ENCODE data around the gene DMWD.

The DMWD gene, protein sequence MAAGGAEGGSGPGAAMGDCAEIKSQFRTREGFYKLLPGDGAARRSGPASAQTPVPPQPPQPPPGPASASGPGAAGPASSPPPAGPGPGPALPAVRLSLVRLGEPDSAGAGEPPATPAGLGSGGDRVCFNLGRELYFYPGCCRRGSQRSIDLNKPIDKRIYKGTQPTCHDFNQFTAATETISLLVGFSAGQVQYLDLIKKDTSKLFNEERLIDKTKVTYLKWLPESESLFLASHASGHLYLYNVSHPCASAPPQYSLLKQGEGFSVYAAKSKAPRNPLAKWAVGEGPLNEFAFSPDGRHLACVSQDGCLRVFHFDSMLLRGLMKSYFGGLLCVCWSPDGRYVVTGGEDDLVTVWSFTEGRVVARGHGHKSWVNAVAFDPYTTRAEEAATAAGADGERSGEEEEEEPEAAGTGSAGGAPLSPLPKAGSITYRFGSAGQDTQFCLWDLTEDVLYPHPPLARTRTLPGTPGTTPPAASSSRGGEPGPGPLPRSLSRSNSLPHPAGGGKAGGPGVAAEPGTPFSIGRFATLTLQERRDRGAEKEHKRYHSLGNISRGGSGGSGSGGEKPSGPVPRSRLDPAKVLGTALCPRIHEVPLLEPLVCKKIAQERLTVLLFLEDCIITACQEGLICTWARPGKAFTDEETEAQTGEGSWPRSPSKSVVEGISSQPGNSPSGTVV

DNA sequence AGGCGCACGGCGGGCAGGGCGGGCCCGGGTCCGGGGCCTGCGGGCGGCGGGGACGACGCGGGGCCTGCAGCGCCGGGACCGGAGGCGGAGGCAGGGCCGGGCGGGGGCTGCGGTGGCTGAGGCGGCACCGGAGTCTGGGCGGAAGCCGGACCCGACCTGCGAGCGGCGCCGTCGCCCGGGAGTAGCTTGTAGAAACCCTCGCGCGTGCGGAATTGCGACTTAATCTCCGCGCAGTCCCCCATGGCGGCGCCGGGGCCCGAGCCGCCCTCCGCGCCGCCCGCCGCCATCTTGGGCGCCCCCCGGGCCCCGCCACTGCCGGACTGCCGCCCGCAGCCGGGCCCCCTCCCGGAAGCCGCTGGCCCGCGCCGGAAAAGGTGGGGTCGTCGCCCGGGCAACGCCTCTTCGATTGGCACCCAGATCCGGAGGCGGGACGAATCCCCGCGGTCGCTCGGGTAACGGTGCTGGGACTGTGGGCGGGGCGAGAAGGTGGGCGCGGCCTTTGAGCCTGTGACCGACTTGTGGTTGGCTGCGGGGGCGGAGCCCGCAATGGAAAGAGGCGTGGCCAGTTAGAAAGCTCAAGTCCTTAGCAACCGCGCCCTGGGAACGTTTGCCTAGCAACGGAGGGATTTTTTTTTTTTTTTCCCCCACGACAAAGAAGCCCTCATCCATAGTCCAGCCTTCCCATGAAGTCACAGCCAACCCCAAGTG is at the start of gene DMWD:
Gene DMWD, minus strand, starts transcription at position 376 of the 708 bp plus-strand sequence. Its CDS starts 89 bp downstream, at position 287.
- peak within 1 kb of the TSS; percentile 94 for H3K4me3 ChIP-seq (ENCODE audit: low read depth, low read length)
- DNase-seq (ENCODE audit: low read depth) = peak; percentile 93
- TF ChIP-seq CTCF (IDR thresholded peaks at IDR 0.05; ENCODE audit: low read depth, low read length, missing control alignments) = no peak

DNA sequence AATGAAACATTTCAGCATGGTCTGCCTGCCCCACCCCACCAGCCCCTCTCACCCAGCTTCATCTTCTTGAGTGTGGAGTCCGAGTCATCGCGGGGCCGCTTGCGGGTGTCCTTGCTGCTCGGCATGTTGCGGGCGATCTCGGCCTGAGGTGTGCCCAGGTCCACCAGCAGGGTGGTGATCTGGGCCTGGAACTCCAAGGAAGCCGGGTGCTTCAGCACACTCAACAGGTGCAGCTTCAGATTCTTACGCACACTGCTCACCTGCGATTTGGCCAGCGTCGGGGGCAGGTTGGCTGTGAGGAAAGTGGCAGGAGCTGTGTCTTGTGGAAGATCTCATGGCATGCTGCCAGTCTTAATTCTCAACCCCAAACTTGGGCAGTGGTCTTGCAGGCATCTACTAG is 49.6 kb upstream of the DMWD start:
- TF ChIP-seq CTCF (IDR thresholded peaks at IDR 0.05; ENCODE audit: low read depth, low read length, missing control alignments) = no peak
- no peak for DNase-seq (ENCODE audit: low read depth)
- no peak overlapping the region for H3K4me3 ChIP-seq (ENCODE audit: low read depth, low read length)

GRCh38 chr19:45834970-45835369 is 42.3 kb upstream of the DMWD start:
- no peak for DNase-seq (ENCODE audit: low read depth)
- no peak for TF ChIP-seq CTCF (IDR thresholded peaks at IDR 0.05; ENCODE audit: low read depth, low read length, missing control alignments)
- no peak overlapping the region for H3K4me3 ChIP-seq (ENCODE audit: low read depth, low read length)

DNA sequence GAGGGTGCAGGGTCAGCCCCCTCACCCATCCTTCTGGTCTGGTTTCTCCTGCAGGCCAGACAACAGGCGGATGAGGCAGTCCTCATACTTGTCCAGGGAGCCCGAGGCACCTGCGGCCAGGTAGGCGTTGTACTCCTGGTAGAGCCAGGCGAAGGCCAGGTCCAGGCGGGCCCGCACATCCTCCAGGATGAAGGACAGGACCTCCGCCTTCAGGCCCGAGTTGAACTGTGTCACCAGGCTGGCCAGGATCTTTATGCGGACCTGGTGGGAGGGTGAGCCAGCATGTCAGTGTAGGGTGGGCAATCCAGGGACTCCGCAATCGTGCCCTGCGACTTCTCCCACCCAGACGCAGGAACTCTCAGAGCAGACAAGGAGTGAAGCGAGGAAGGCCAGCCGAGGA is 36.3 kb upstream of the DMWD start:
- DNase-seq (ENCODE audit: low read depth) = no peak
- TF ChIP-seq CTCF (IDR thresholded peaks at IDR 0.05; ENCODE audit: low read depth, low read length, missing control alignments) = no peak
- H3K4me3 ChIP-seq (ENCODE audit: low read depth, low read length) = no peak overlapping the region

DNA sequence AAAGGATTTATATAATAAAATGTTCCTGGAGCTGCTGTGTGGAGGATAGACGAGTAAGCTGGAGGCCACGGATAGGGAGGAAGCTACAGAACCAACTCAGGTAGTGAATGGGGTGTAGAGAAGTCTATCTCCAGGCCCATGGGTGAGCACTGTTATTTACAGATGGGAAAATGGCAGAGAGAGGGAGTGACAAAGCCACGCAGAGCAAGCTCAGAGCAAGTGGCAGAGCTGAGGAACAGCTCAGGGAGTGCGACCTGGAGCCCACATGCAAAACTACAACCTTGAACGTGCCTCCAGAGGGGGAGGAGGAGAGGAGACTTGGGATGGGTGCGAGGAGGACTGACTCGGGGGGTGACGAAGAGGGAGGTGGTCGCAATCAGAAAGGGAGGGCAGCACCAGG is 35.9 kb upstream of the DMWD start:
- no peak for DNase-seq (ENCODE audit: low read depth)
- no peak overlapping the region for H3K4me3 ChIP-seq (ENCODE audit: low read depth, low read length)
- TF ChIP-seq CTCF (IDR thresholded peaks at IDR 0.05; ENCODE audit: low read depth, low read length, missing control alignments) = no peak

- no peak for TF ChIP-seq CTCF (IDR thresholded peaks at IDR 0.05; ENCODE audit: low read depth, low read length, missing control alignments)
- no peak overlapping the region for H3K4me3 ChIP-seq (ENCODE audit: low read depth, low read length)
- DNase-seq (ENCODE audit: low read depth) = no peak
These were observed 34.9 kb upstream of the DMWD start for GRCh38 chr19:45827459-45828093.
